ENCODE results near the gene ETAA1.

DNA sequence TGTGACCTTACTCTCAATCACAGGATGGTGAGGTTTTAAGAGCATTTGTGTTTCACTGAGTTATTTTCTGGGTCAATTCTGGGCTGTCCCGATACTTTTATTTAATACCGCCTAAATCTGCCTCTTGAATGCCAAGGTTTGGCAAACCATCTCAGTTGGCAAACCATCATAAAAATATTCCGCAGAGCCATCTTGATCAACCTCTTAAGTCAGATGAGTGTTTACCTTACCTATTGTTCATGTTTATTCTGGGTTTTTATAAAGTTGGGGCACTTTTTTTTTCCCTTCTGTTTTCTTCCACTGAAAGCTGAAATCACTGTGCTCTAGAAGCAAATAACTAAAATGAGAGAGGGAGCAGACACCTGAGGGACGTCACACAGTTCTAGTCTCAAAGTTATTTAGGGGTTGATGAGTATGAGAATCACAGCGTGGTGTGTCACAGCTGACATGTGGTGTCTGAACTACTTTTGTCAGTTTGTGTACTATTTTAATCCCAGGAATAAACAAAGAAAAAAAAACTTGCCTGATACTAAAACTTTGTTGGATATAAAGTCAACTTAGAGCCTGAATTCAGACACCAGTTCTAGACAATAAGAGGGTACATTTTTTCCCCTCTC, 48.6 kb downstream of the ETAA1 start:
- TF ChIP-seq, protein P1, sequence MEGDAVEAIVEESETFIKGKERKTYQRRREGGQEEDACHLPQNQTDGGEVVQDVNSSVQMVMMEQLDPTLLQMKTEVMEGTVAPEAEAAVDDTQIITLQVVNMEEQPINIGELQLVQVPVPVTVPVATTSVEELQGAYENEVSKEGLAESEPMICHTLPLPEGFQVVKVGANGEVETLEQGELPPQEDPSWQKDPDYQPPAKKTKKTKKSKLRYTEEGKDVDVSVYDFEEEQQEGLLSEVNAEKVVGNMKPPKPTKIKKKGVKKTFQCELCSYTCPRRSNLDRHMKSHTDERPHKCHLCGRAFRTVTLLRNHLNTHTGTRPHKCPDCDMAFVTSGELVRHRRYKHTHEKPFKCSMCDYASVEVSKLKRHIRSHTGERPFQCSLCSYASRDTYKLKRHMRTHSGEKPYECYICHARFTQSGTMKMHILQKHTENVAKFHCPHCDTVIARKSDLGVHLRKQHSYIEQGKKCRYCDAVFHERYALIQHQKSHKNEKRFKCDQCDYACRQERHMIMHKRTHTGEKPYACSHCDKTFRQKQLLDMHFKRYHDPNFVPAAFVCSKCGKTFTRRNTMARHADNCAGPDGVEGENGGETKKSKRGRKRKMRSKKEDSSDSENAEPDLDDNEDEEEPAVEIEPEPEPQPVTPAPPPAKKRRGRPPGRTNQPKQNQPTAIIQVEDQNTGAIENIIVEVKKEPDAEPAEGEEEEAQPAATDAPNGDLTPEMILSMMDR (IDR thresholded peaks at IDR 0.05), result no peak
- no peak for TF ChIP-seq POLR2A (IDR thresholded peaks at IDR 0.05)

Measured in esophagus squamous epithelium (tissue), 4 donors.